ENCODE data around the gene VPS37B. TPM values are rescaled to one million over a fixed set of nuclear protein-coding genes. Genes with fewer than 3 reads are reported as not detected.

VPS37B gene
- total RNA-seq, 1 experiment from 2014 or later, result 12.3 TPM

DNA sequence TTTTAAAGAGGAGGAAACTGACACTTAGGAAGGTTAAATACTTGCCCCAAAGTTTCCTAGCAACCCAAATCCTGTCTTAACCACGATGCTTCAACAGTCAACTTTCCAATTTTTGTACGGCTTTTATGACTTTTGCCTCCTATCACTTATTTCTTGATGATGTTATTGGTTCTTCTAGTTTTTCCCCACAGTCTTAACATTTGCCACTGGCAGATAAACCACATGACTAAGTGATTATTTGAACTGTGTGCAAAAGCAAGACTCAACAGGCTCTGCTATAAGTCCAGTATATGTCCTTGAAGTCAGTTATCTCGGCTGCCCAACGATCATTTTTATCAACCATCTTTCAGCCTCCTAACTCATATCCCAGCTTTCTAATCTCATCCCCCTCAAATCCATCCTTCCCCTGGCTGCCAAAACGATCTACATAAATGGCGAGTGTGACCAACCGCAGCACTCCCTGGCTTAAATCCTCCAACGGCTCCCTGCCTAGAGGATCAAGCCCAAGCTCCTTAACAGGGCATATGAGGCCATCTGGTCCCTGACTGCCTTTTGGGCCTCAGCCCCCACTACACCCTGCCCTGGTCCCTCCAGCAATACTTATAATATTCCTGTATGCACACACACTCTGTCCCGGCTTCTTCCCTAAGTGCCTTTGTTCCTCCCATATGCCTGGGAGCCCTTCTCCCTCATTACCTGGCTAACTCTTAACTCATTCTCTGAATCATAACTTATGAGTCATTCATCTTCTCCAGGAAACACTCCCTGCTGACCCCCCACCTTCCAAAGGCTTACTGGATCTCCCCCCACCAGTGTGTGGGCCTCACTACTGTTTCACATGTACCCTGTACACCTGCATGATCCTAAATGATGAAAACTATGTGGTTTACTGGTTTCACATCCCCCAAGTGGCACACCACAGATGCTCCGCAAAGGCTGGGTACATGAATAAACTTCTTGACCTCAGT is 8.8 kb downstream of the VPS37B start:
- Histone ChIP-seq H3K23me2 (ENCODE audit: insufficient read length, low read depth, low read length, poor library complexity, severe bottlenecking) (no peaks in the 10 kb centered on the region), H3K23ac (ENCODE audit: insufficient read length, low read depth, low read length) (no peak overlapping the region), H3K79me2 (ENCODE audit: insufficient read depth, low read length) (no peaks in the 10 kb centered on the region), H3K27ac (ENCODE audit: insufficient read length, low read depth, low read length) (no peak overlapping the region), H3K9me3 (ENCODE audit: control insufficient read depth, low read depth, low read length) (no peaks in the 10 kb centered on the region), H2AK5ac (ENCODE audit: insufficient read length, low read length) (no peak overlapping the region), H3K56ac (ENCODE audit: insufficient read length, low read depth, low read length) (no peak overlapping the region), H2BK12ac (ENCODE audit: insufficient read length, low read depth, low read length) (no peak overlapping the region), H3T11ph (ENCODE audit: low read length) (no peak overlapping the region), H3K14ac (ENCODE audit: insufficient read depth, low read length) (no peak overlapping the region), H2BK20ac (ENCODE audit: low read depth, low read length, poor library complexity, severe bottlenecking) (no peak overlapping the region), H2AFZ (ENCODE audit: low read length) (no peak overlapping the region), H3K27me3 (ENCODE audit: insufficient read depth, low read length) (no peaks in the 10 kb centered on the region; the same call in 1 of the 2 replicates), H4K20me1 (ENCODE audit: control insufficient read depth, insufficient read depth, insufficient read length) (no peaks in the 10 kb centered on the region), H4K8ac (replicated peaks; ENCODE audit: insufficient read length, low read depth, low read length) (no peak overlapping the region), H3K9ac (ENCODE audit: extremely low read depth, insufficient read length, low read length) (no peak overlapping the region), H4K91ac (ENCODE audit: insufficient read length, low read depth, low read length) (no peak overlapping the region), H2BK120ac (ENCODE audit: low read depth, low read length, poor library complexity, severe bottlenecking) (no peak overlapping the region), H3K18ac (ENCODE audit: insufficient read length, low read depth, low read length) (peak overlapping the region; percentile 1), H3K4me2 (ENCODE audit: insufficient read depth, insufficient read length, low read length) (no peak overlapping the region), H4K5ac (ENCODE audit: insufficient read length, low read depth, low read length) (no peak overlapping the region), H2BK5ac (ENCODE audit: insufficient read length, low read length) (no peak overlapping the region), H3K79me1 (ENCODE audit: insufficient read depth, low read depth, low read length, poor library complexity, severe bottlenecking) (peaks cover 2% of the 10 kb centered on the region), H2BK15ac (ENCODE audit: low read depth, low read length) (no peak overlapping the region), H3K4me1 (ENCODE audit: insufficient read depth, low read length) (peaks cover 7% of the 10 kb centered on the region), H3K4ac (ENCODE audit: low read depth, low read length) (no peak overlapping the region)
- Mint-ChIP-seq H3K9me3 (no peaks in the 10 kb centered on the region), H3K27ac (no peak overlapping the region; a peak in 1 of 7 replicates), H3K4me1 (peaks cover 43 to 56% of the 10 kb centered on the region in 2 experiments), H3K27me3 (ENCODE audit: low read depth) (peaks cover 87% of the 10 kb centered on the region), H3K36me3 (ENCODE audit: insufficient read depth in 1 of 3, low read depth in 3 of 3) (no peaks in the 10 kb centered on the region), H3K4me3 (no peak overlapping the region)
- TF ChIP-seq, protein P1, sequence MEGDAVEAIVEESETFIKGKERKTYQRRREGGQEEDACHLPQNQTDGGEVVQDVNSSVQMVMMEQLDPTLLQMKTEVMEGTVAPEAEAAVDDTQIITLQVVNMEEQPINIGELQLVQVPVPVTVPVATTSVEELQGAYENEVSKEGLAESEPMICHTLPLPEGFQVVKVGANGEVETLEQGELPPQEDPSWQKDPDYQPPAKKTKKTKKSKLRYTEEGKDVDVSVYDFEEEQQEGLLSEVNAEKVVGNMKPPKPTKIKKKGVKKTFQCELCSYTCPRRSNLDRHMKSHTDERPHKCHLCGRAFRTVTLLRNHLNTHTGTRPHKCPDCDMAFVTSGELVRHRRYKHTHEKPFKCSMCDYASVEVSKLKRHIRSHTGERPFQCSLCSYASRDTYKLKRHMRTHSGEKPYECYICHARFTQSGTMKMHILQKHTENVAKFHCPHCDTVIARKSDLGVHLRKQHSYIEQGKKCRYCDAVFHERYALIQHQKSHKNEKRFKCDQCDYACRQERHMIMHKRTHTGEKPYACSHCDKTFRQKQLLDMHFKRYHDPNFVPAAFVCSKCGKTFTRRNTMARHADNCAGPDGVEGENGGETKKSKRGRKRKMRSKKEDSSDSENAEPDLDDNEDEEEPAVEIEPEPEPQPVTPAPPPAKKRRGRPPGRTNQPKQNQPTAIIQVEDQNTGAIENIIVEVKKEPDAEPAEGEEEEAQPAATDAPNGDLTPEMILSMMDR (conservative IDR thresholded peaks at IDR 0.05), result no peak
- DNase-seq, result no peak
- WGBS (ENCODE audit: extremely low coverage, insufficient read length, low lambda C conversion rate), result no CpG with 5 or more reads among the region's 10 CpGs
